Measurements from ENCODE around the gene RFLNA.

Gene RFLNA

DNA sequence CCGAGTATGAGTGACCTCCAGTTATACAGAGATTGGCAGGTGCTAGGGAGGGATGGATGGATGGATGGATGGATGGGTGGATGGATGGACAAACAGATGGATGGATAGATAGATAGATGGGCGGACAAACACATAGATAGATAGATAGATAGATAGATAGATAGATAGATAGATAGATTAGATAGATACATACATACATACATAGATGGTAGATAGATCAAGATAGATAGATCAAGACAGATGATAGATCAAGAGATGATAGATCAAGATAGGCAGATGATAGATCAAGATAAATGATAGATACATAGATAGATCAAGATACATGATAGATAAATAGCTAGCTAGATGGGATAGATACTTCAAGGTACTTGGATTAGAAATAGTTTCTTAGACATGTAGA, 18.6 kb upstream of the RFLNA start:
- Mint-ChIP-seq H3K4me1 (peaks cover 5 to 9% of the 10 kb centered on the region in 2 donors), H3K36me3 (no peaks in the 10 kb centered on the region), H3K9me3 (no peaks in the 10 kb centered on the region), H3K27me3 (peaks cover 19 to 27% of the 10 kb centered on the region in 2 donors), H3K27ac (no peak overlapping the region), H3K4me3 (no peak overlapping the region)
- ATAC-seq (replicated peaks) (no peak), DNase-seq (no peak)

GRCh38 chr12:124277394-124278241, 17.3 kb upstream of the RFLNA start:
- peaks cover 19 to 37% of the 10 kb centered on the region in 2 donors for H3K27me3 Mint-ChIP-seq
- no peak overlapping the region for H3K4me3 Mint-ChIP-seq
- no peak for DNase-seq
- peak; percentile 40 to 44 for ATAC-seq (replicated peaks)
- H3K9me3 Mint-ChIP-seq, result no peaks in the 10 kb centered on the region
- no peak overlapping the region for H3K27ac Mint-ChIP-seq
- H3K4me1 Mint-ChIP-seq, result peaks cover 5 to 9% of the 10 kb centered on the region in 2 donors
- H3K36me3 Mint-ChIP-seq, result no peaks in the 10 kb centered on the region

GRCh38 chr12:124278389-124279101, 16.3 kb upstream of the RFLNA start:
- Mint-ChIP-seq H3K9me3 (no peaks in the 10 kb centered on the region), H3K4me3 (no peak overlapping the region), H3K4me1 (peaks cover 5 to 8% of the 10 kb centered on the region in 2 donors), H3K27ac (no peak overlapping the region), H3K36me3 (no peaks in the 10 kb centered on the region), H3K27me3 (peaks cover 19 to 46% of the 10 kb centered on the region in 2 donors)
- ATAC-seq (replicated peaks) (no peak), DNase-seq (no peak)

GRCh38 chr12:124279315-124279714, 15.6 kb upstream of the RFLNA start:
- no peak for DNase-seq
- ATAC-seq (replicated peaks), result no peak
- H3K36me3 Mint-ChIP-seq, result peaks cover 0 to 3% of the 10 kb centered on the region in 2 donors
- H3K4me3 Mint-ChIP-seq, result no peak overlapping the region
- H3K27me3 Mint-ChIP-seq, result peaks cover 23 to 51% of the 10 kb centered on the region in 2 donors
- H3K4me1 Mint-ChIP-seq, result peaks cover 5 to 7% of the 10 kb centered on the region in 2 donors
- H3K9me3 Mint-ChIP-seq, result peaks cover 2 to 3% of the 10 kb centered on the region in 2 donors
- H3K27ac Mint-ChIP-seq, result no peak overlapping the region

DNA sequence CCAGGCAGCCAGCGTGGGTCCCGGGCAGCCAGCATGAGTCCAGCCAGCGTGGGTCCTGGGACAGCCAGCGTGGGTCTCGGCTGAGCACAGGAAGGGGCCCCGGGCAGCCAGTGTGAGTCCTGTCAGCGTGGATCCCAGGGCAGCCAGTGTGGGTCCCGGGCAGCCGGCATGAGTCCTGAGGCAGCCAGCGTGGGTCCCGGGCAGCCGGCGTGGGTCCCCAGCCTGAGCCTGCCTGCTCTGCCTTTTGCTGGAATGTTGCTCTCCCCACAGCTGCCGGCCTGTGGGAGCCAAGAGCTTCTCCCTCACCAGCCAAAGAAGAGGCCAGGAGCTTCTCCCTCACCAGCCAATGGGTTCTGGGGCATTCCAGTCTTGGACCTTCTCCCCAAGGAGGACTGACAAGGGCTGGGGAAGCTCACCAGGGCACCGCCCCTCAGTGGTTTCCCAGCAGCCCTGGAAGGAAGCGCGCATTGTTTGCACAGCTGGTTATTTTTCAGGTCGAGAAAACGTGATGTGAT, 15.0 kb upstream of the RFLNA start:
- H3K36me3 Mint-ChIP-seq, result peaks cover 0 to 7% of the 10 kb centered on the region in 2 donors
- no peak overlapping the region for H3K4me3 Mint-ChIP-seq
- DNase-seq (no peak), ATAC-seq (replicated peaks) (no peak)
- H3K27me3 Mint-ChIP-seq, result peaks cover 28 to 56% of the 10 kb centered on the region in 2 donors
- H3K27ac Mint-ChIP-seq, result no peak overlapping the region
- H3K4me1 Mint-ChIP-seq, result peaks cover 5 to 7% of the 10 kb centered on the region in 2 donors
- peaks cover 8 to 9% of the 10 kb centered on the region in 2 donors for H3K9me3 Mint-ChIP-seq

- H3K36me3 Mint-ChIP-seq, result peaks cover 3 to 10% of the 10 kb centered on the region in 2 donors
- peaks cover 5 to 7% of the 10 kb centered on the region in 2 donors for H3K4me1 Mint-ChIP-seq
- ATAC-seq (replicated peaks) (no peak), DNase-seq (no peak)
- no peak overlapping the region for H3K27ac Mint-ChIP-seq
- no peak overlapping the region for H3K4me3 Mint-ChIP-seq
- H3K9me3 Mint-ChIP-seq, result peaks cover 15% of the 10 kb centered on the region in 2 donors
- peaks cover 38 to 68% of the 10 kb centered on the region in 2 donors for H3K27me3 Mint-ChIP-seq
Observed at GRCh38 chr12:124281309-124281708, 13.6 kb upstream of the RFLNA start.

DNA sequence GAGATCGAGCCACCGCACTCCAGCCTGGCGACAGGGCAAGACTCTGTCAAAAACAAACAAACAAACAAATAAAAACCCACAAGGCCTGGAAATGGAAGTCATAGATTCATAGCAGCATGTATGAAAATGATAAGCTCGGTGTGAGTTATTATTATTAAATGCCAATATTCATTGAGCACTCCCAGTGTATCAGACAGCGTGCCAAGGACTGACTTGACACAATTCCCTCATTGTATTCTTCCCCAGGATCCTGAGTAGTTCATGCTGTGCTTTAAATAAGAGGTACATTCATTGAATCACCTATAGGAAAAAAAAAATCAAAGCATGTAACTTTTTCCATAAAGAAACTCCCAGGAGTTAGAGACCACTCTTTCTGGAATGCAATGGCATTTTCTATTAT, 12.6 kb upstream of the RFLNA start:
- no peak for ATAC-seq (replicated peaks)
- Mint-ChIP-seq H3K36me3 (peaks cover 3 to 10% of the 10 kb centered on the region in 2 donors), H3K4me3 (no peak overlapping the region), H3K27ac (no peak overlapping the region), H3K9me3 (peaks cover 15% of the 10 kb centered on the region in 2 donors), H3K4me1 (peaks cover 4 to 5% of the 10 kb centered on the region in 2 donors), H3K27me3 (peaks cover 40 to 64% of the 10 kb centered on the region in 2 donors)
- no peak for DNase-seq

DNA sequence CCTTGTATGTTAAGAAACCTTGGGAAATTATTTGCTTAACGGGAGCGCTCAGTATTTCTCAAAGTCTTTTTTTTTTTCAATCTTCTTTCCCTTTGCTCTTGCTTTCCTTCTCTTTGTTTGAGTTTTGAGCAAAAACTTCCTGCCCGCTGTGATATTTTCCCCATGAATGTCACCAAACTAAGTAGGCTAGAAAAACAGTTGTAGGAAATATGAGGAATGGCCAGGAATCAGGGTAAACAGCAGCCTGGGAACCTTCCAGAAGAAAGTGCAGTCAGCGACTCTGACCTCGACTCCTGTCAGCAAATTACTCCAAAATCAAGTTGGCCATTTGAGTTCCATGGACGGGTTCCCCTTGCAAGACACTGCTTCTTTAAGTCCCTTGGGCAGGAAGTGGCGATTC, 11.6 kb upstream of the RFLNA start:
- Mint-ChIP-seq H3K4me3 (no peak overlapping the region), H3K27ac (no peak overlapping the region), H3K4me1 (peaks cover 0 to 3% of the 10 kb centered on the region in 2 donors), H3K9me3 (peaks cover 15% of the 10 kb centered on the region in 2 donors), H3K36me3 (peaks cover 3 to 10% of the 10 kb centered on the region in 2 donors), H3K27me3 (peaks cover 36 to 57% of the 10 kb centered on the region in 2 donors)
- ATAC-seq (replicated peaks) (no peak), DNase-seq (no peak)

GRCh38 chr12:124284368-124284767, 10.5 kb upstream of the RFLNA start:
- Mint-ChIP-seq H3K9me3 (peaks cover 15% of the 10 kb centered on the region in 2 donors), H3K4me3 (no peak overlapping the region), H3K36me3 (peaks cover 3 to 10% of the 10 kb centered on the region in 2 donors), H3K27ac (no peak overlapping the region), H3K4me1 (no peaks in the 10 kb centered on the region), H3K27me3 (peaks cover 31 to 47% of the 10 kb centered on the region in 2 donors)
- ATAC-seq (replicated peaks) (no peak), DNase-seq (no peak)

DNA sequence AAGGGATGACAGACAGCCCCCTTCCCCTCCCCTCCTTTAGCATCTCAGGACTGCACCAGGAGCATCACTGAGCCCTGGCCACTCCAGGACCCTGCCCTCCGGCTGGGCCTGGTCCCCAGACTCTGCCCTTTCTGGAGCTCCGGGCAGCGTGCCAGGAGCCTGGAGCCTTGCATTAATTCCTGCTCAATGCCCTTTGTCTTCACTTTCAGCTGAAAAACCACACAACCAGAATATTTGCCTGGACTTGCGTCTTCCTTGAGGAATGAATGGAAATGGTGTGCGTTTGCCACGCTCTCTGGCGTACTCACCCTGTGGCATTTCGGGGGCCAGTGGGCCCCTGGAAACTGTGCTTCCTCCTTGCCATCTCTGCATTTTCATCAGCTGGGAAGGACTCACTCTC, 8.5 kb upstream of the RFLNA start:
- H3K27me3 Mint-ChIP-seq, result peaks cover 25 to 50% of the 10 kb centered on the region in 2 donors

DNA sequence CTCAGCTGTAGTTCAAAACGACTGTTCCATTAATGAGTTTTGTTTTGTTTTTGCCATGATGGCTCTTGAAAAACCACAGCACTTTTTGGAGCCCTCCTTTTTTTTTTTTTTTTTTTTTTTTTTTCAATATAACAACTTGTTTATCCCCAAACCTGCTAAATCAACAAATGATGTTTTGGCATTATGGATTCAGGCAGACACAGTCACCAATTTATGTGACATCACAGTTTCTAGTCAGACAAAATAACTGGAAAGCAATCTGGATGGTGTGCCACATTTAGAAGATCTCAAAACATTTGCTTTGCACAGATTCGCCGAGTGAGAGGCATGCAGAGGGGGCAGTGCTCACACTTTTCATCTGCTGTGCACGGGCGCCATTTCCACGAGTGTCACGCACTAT, 7.9 kb upstream of the RFLNA start:
- H3K27ac Mint-ChIP-seq, result no peak overlapping the region
- peaks cover 5% of the 10 kb centered on the region in 2 donors for H3K4me1 Mint-ChIP-seq
- H3K4me3 Mint-ChIP-seq, result no peak overlapping the region
- peaks cover 3 to 10% of the 10 kb centered on the region in 2 donors for H3K36me3 Mint-ChIP-seq
- peaks cover 26 to 44% of the 10 kb centered on the region in 2 donors for H3K27me3 Mint-ChIP-seq
- peaks cover 15% of the 10 kb centered on the region in 2 donors for H3K9me3 Mint-ChIP-seq
- no peak for DNase-seq
- no peak for ATAC-seq (replicated peaks)

More for the DNA sequence above, 8.5 kb upstream of the RFLNA start:
- ATAC-seq (replicated peaks), result no peak
- peaks cover 5% of the 10 kb centered on the region in 2 donors for H3K4me1 Mint-ChIP-seq
- peaks cover 15% of the 10 kb centered on the region in 2 donors for H3K9me3 Mint-ChIP-seq
- no peak for DNase-seq
- no peak overlapping the region for H3K4me3 Mint-ChIP-seq
- H3K36me3 Mint-ChIP-seq, result peaks cover 3 to 10% of the 10 kb centered on the region in 2 donors
- H3K27ac Mint-ChIP-seq, result no peak overlapping the region

DNA sequence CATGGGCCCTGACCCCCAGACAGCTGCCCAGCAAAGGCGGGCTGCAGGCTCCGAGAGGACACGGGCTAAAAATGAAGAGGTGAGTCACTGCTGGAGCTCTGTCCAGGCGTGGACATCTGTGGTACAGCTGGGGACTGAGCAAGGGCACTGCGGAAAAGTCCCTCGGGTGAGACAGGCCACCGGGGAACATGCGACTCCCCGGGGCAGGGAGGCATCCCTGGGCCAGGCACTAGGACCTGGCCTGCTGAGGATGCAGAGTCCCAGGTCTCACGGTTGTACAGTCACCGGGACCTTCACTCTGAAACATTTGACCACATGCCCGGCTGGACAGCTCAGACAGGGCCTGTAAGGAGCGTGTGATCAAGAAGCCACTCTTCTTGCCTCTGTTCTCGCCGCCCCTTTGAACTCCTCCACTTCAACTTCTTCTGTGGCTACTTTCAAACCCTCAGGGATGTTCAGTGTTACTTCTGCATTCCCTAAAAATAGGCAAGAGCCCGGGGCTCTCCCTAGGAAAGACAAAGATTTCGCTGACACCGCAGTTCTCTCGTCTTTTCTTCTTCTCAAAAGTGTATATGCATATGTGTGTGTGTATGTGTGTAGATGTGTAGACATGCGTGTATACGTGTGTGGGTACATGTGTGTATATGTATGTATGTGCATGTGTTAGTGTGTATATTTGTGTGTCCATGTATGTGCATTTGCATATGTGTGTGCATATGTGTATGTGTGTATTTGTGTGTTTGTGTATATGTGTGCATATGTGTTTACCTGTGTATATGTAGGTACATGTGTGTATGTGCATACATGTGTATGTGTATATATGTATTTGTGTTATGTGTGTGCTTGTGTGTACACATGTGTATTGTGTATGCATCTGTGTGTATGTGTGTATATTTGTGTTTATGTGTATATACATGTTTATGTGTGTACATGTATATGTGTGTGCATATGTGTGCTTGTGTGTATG, 5.0 kb upstream of the RFLNA start:
- Mint-ChIP-seq H3K27me3 (peaks cover 42 to 44% of the 10 kb centered on the region in 2 donors), H3K4me3 (no peak overlapping the region), H3K27ac (no peak overlapping the region), H3K36me3 (peaks cover 3% of the 10 kb centered on the region in 2 donors), H3K4me1 (peaks cover 5 to 13% of the 10 kb centered on the region in 2 donors), H3K9me3 (peaks cover 6 to 7% of the 10 kb centered on the region in 2 donors)
- peak in 1 of 2 donors; percentile 39 for ATAC-seq (replicated peaks)
- no peak for DNase-seq

- ATAC-seq (replicated peaks), result no peak
- H3K4me1 Mint-ChIP-seq, result peaks cover 10 to 24% of the 10 kb centered on the region in 2 donors
- no peak overlapping the region for H3K27ac Mint-ChIP-seq
- no peak for DNase-seq
- H3K27me3 Mint-ChIP-seq, result peaks cover 46 to 48% of the 10 kb centered on the region in 2 donors
- no peaks in the 10 kb centered on the region for H3K9me3 Mint-ChIP-seq
- H3K36me3 Mint-ChIP-seq, result no peaks in the 10 kb centered on the region
- H3K4me3 Mint-ChIP-seq, result no peak overlapping the region
Observed at GRCh38 chr12:124292385-124292784, 2.5 kb upstream of the RFLNA start.

Measured in stimulated activated naive B cell treated with anti-CD40 and anti-IgM and Interleukin-4, amounts not matched to agents 10 μg/mL and 1 μg/mL and 100 μg/mL, for 72 hours (primary cell).